Smooth muscle cell of the brain vasculature (primary cell): Measurements from ENCODE around the gene MYO16.
"Not testable (repeated sequence)": the region's sequence is repeated elsewhere in the genome, so short reads cannot be mapped to it uniquely, and the experiment has no call there.

Experiments
- DNase-seq: peaks from one replicate; pipeline ENCODE4 v3.0.0-alpha.2; 2012; ENCODE audit warnings: low read depth, low spot score

The MYO16 gene

GRCh38 chr13:109055850-109056249 is 426.4 kb downstream of the MYO16 start:
- no peak for DNase-seq

GRCh38 chr13:109058087-109058486 is 428.7 kb downstream of the MYO16 start:
- no peak for DNase-seq

- DNase-seq, result no peak
Observed at GRCh38 chr13:109072505-109072904, 443.1 kb downstream of the MYO16 start.

GRCh38 chr13:109074436-109074835 is 445.0 kb downstream of the MYO16 start:
- DNase-seq, result no peak

- no peak for DNase-seq
Observed at GRCh38 chr13:109074853-109075252, 445.4 kb downstream of the MYO16 start.

- DNase-seq, result no peak
Observed at GRCh38 chr13:109087916-109088623, 458.7 kb downstream of the MYO16 start.

- no peak for DNase-seq
Observed at GRCh38 chr13:109088624-109088917, 459.2 kb downstream of the MYO16 start.

GRCh38 chr13:109090796-109091195 is 461.4 kb downstream of the MYO16 start:
- no peak for DNase-seq

DNA sequence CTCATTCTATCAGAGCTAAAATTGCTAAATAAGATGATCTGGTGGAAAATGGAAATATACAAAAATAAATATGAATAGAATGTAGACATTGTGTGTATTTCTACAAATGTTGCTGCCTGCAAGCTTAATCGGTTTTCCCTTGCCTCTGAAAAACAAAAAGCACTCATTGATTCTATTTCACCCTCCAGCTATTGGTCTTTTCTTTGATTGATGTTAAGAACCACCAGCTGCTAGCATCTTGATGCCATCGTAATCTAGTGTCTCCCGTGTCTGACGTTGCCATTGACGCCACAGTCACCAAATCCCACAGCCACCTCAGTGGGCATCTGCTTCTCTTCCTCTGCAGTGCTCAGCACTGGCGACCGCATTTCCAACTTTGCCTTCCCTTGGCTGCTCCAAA is 461.8 kb downstream of the MYO16 start:
- DNase-seq, result no peak

GRCh38 chr13:109092186-109092585 is 462.8 kb downstream of the MYO16 start:
- DNase-seq, result not testable (repeated sequence)

DNA sequence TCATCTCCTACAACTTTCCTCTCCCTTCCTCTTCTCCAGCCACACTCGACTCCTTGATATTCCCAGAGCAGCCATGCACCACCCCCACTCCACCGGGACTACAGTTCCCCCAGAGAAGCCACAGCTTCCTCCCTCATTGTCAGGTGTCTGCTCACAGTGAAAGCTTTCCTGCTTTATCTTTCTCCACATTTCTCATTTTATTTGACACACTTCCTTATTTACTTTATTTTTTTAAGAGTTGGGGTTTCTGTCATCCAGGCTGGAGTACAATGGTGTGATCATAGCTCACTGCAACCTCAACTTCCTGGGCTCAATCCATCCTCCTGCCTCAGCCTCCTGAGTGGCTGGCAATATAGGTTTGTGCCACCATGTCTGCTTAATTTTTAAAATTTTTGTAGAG is 464.6 kb downstream of the MYO16 start:
- no peak for DNase-seq

- no peak for DNase-seq
Observed at GRCh38 chr13:109095126-109095525, 465.7 kb downstream of the MYO16 start.

GRCh38 chr13:109096101-109096500 is 466.7 kb downstream of the MYO16 start:
- peak; percentile 29 for DNase-seq

- no peak for DNase-seq
Observed at GRCh38 chr13:109100705-109101304, 471.4 kb downstream of the MYO16 start.

DNA sequence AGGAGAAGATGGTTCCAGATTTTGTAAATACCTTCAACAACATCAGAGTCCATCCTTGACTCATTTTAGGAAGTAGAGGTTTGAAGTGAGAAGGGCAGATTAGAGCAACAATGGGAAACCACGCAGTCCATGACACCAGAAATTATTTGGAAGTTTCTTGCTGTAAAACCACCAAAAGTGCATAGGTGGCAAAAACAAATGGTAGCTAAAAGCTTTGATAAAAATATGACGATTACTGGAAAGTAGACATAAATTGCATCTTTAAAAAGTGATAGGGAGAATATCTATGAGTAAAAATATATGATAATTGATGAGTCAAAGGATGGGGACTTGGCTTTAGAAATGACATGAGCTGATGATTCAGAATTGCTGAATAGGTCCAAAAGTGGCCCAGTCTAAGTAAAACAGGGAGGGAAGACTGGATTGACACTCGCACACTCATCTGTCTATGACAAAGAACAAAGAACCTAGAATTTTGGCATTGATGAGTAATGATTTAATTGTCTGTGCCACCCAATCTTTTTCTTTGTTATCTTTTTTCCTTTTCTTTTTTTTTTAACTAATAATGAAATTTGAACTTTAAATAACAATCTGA is 472.2 kb downstream of the MYO16 start:
- no peak for DNase-seq

GRCh38 chr13:109105899-109106298 is 476.5 kb downstream of the MYO16 start:
- DNase-seq, result no peak

GRCh38 chr13:109110159-109110558 is 480.7 kb downstream of the MYO16 start:
- no peak for DNase-seq

DNA sequence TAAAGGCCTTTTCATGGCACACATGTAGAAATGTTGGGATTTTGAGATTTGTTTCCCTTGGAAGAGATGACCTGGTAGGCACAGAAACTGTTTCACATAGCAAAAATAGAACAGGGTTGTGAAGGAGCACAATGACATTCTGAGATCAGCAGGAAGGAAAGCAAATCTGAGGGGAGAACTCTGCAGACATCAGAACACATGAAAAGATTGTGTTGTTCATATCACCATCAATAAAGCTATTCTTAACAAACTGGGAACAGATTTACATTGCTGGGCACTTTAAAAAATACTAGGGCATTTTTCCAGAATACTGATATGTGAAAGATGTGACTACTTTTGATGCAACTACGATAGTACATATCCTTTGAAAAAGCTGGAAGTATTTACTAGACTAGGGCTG is 481.7 kb downstream of the MYO16 start:
- DNase-seq, result no peak

DNA sequence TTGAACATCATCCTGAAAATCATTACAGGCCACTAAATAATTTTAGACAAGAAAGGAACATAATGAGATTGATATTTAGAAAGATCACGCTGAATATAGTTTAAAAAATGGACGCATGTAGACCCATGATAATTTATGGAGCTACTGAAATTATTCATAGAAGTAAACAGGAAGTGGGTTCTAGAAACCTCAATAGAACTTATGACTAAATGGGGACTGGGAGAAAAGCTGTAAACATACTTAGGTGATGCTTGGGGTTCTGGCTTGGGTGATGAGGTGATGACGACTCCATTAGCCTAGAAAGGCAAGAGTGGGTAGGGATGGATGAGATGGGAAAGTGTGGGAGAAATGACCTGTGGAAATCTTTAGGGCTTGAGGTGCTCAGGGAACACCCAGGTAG is 484.0 kb downstream of the MYO16 start:
- no peak for DNase-seq

- DNase-seq, result no peak
Observed at GRCh38 chr13:109114162-109114561, 484.8 kb downstream of the MYO16 start.

DNA sequence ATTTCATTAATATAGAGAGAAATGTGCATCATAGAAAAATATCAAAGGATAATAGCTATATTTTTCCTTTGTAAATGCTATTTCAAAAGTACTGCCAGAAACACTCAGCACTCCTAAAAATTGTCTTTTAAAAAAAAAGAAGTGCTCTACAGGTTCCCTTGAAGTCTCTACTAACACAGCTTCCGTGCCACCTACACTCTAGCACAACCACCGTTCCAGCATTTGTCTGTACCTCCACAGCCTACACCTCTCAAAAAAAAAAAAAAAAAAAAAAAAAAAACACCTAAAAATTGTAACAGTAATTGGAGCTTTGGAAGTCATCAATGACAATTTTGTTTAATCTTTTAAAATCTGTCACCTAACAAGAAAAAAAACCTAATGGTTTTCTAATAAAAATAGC is 485.6 kb downstream of the MYO16 start:
- no peak for DNase-seq

DNA sequence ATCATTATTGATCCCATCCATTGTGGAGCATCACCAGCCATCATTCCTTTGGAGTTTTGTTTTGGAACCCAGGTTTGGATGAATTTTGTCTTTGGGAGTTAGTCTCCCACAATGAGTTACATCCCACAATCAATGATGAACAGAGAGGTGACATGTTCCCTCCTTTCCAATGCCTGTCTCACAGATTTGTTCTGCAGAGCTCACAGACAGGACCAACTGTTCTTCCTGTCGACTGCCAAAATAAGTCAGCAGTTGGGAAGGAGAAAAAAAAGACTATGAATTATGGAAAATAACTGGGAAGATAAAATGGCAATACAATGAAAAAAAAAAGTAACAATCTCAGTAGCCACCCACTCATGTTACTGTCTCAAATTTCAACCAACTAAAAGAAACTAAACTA is 489.1 kb downstream of the MYO16 start:
- DNase-seq, result no peak

GRCh38 chr13:109119896-109120295 is 490.5 kb downstream of the MYO16 start:
- peak; percentile 6 for DNase-seq
